GM12878 (cell line): ENCODE data around the gene FDX1. TPM values are rescaled to one million over a fixed set of nuclear protein-coding genes. Genes with fewer than 3 reads are reported as not detected.

Experiments
- ATAC-seq: fragments of 200-7000 bp; cut with Tn5 transposase; 3 replicates; pipeline ENCODE4 v1.9.1; 2020; ENCODE audit warnings: mild to moderate bottlenecking, moderate library complexity
- BruUV-seq: library from RNA; stranded (reverse); fragments of 400-500 nt; replicated peaks from 2 replicates; lab custom pipeline; 2021; lab: Mats Ljungman, UMichigan
- CTCF ChIA-PET: fragments of 300-600 bp; sonication (Branson Sonifier 250); formaldehyde crosslinking; extraction: SDS; loops from one replicate; lab custom pipeline; 2021; ENCODE audit warnings: inconsistent platforms; lab: Yijun Ruan, JAX
- POLR2A ChIA-PET: fragments of 350-600 bp; formaldehyde crosslinking; extraction: SDS; loops from one replicate; lab custom pipeline; 2021; ENCODE audit warnings: inconsistent platforms; lab: Charles Lee
- RAD21 ChIA-PET: fragments of 300-600 bp; sonication (Branson Sonifier 250); formaldehyde crosslinking; loops from one replicate; lab custom pipeline; 2023; ENCODE audit warnings: antibody characterized with exemption; ENCODE audit not compliant: unreplicated experiment; lab: Charles Lee
- SMC1A ChIA-PET: fragments of 300-600 bp; sonication (Branson Sonifier 250); formaldehyde crosslinking; loops from one replicate; lab custom pipeline; 2023; ENCODE audit not compliant: unreplicated experiment, uncharacterized antibody; lab: Charles Lee
- DNase-seq: peaks from one replicate; pipeline ENCODE4 v3.0.0-alpha.2; 2011; ENCODE audit warnings: low read depth, low spot score
- FAIRE-seq: peaks from 3 replicates; lab custom pipeline; 2011; peaks lifted over from hg19 to GRCh38; lab: Jason Lieb, UNC
- H2AFZ ChIP-seq: 2 replicates; pipeline ENCODE4 v1.6.0; 2011; ENCODE audit warnings: low read depth, low read length, control low read depth; ENCODE audit not compliant: control insufficient read depth
- H3K27ac ChIP-seq: 2 replicates; pipeline ENCODE4 v1.5.1; 2011; ENCODE audit warnings: control low read depth; ENCODE audit not compliant: control insufficient read depth, insufficient read depth
- H3K27me3 ChIP-seq, 2 experiments: replicated peaks in 1 of 2; 2 replicates each; pipeline versions ENCODE4 v1.6.0 to v1.6.1; 2011; ENCODE audit warnings: low read length in 1 of 2; ENCODE audit not compliant: control insufficient read depth in 2 of 2, insufficient read depth in 2 of 2
- H3K36me3 ChIP-seq, 2 experiments: 2 replicates each; pipeline ENCODE4 v1.5.1; 2011; ENCODE audit warnings: low read length in 1 of 2; ENCODE audit not compliant: control insufficient read depth in 2 of 2, insufficient read depth in 2 of 2
- H3K4me1 ChIP-seq: 2 replicates; pipeline ENCODE4 v1.6.1; 2011; ENCODE audit warnings: mild to moderate bottlenecking, low read length, moderate library complexity, mixed read lengths; ENCODE audit not compliant: control insufficient read depth, insufficient read depth
- H3K4me2 ChIP-seq: 2 replicates; pipeline ENCODE4 v1.6.0; 2011; ENCODE audit warnings: control low read depth; ENCODE audit not compliant: control insufficient read depth, insufficient read depth
- H3K4me3 ChIP-seq: fragments of 200-600 bp; sonication (generic); 2 replicates; pipeline ENCODE4 v1.5.1; 2016
- H3K79me2 ChIP-seq: 2 replicates; pipeline ENCODE4 v1.6.0; 2011; ENCODE audit warnings: low read length; ENCODE audit not compliant: control insufficient read depth, insufficient read depth
- H3K9ac ChIP-seq: 2 replicates; pipeline ENCODE4 v1.8.0; 2011; ENCODE audit warnings: low read length, control low read depth, mixed read lengths; ENCODE audit not compliant: control insufficient read depth, insufficient read depth
- H3K9me3 ChIP-seq: replicated peaks from 3 replicates; pipeline ENCODE4 v1.5.1; 2011; ENCODE audit warnings: mild to moderate bottlenecking, low read length; ENCODE audit not compliant: control insufficient read depth, insufficient read depth
- H4K20me1 ChIP-seq: 2 replicates; pipeline ENCODE4 v1.6.0; 2011; ENCODE audit not compliant: control insufficient read depth, insufficient read depth
- MAX ChIP-seq: IDR thresholded peaks from 2 replicates; pipeline ENCODE4 v1.6.1; 2012; ENCODE audit warnings: low read depth, low read length, improper control_type of control experiment
- NRF1 ChIP-seq: conservative IDR thresholded peaks from 2 replicates; pipeline ENCODE4 v1.6.1; 2011; ENCODE audit warnings: mild to moderate bottlenecking, low read depth, low read length, improper control_type of control experiment
- SP1 ChIP-seq: IDR thresholded peaks from one replicate; pipeline ENCODE4 v1.6.1; 2011; ENCODE audit warnings: low read depth, low read length
- TARDBP ChIP-seq: IDR thresholded peaks from 2 replicates; pipeline ENCODE4 v1.6.1; 2016; ENCODE audit warnings: borderline replicate concordance
- WGBS: methylation state at CpG from one replicate; pipeline ENCODE4 v1.1.6; 2016; ENCODE audit warnings: low lambda C conversion rate; ENCODE audit not compliant: insufficient replicate concordance, insufficient coverage; ENCODE audit errors: missing lambda C conversion rate; 5-methylcytosine and 5-hydroxymethylcytosine counted together
- in situ Hi-C: fragments of 300-500 bp; cut with MboI; formaldehyde crosslinking; loops from 9 replicates; pipeline ENCODE4 v1.14.3; 2018; ENCODE audit warnings: mixed read lengths
- intact Hi-C: fragments of 100-400 bp; cut with micrococcal nuclease; formaldehyde crosslinking; loops from one replicate; pipeline ENCODE4 v1.14.2; 2022; ENCODE audit not compliant: unreplicated experiment
- polyA plus RNA-seq, 11 experiments: library from polyadenylated mRNA; depleted of rRNA in 4 of 11; unstranded in 6 of 11; stranded (reverse) in 5 of 11; fragments of >200 nt; fragmentation: Nextera tagmentation in 4 of 11; fragmentation: Illumina TruSeq in 1 of 11; extraction: Ambion mirVana in 4 of 11; extraction: Trizol in 1 of 11; gene quantifications; 1 replicate in 1 of 11; 2 replicates in 10 of 11; pipeline versions ENCODE4 v1.2.1 to v1.2.3, GENCODE V29; 2011 to 2016; ENCODE audit warnings: inconsistent platforms in 2 of 11, missing spikeins in 2 of 11, low read depth in 1 of 11
- total RNA-seq, 4 experiments: library from RNA; depleted of rRNA in 3 of 4; stranded (reverse); fragments of >200 nt in 3 of 4; fragmentation: Illumina TruSeq in 1 of 4; extraction: Trizol in 1 of 4; gene quantifications; 2 replicates each; pipeline versions ENCODE4 v1.2.1 to v1.2.3, GENCODE V29; 2013 to 2021

The FDX1 gene
- total and polyA plus RNA-seq, 10 of the 15 experiments (the other 5 are each of a cell fraction or from before 2014, with no cell fraction given): 3.9 to 20.3 (median 8.1) TPM

GRCh38 chr11:110432713-110433392 lies 3.1 kb downstream of the FDX1 start:
- no peak overlapping the region for H3K9ac ChIP-seq
- no peak for FAIRE-seq

More at GRCh38 chr11:110432713-110433392, 3.1 kb downstream of the FDX1 start:
- ATAC-seq (no peak), DNase-seq (no peak)
- ChIA-PET SMC1A (interaction anchor here (0.5 to 7.2 kb wide), 23 partner anchors 9 to 797 kb away, joined by 3 to 113 read pairs (median 4); no protein-coding TSS in a partner anchor), POLR2A (interaction anchor here (0.6 to 1.0 kb wide), 3 partner anchors 232 to 275 kb away, joined by 4 read pairs; no protein-coding TSS in a partner anchor), CTCF (interaction anchor here (0.6 to 8.8 kb wide), 33 partner anchors 9 to 796 kb away, joined by 3 to 178 read pairs (median 4); no protein-coding TSS in a partner anchor), RAD21 (interaction anchor here (0.6 to 3.5 kb wide), 11 partner anchors 20 to 798 kb away, joined by 3 to 42 read pairs (median 4); no protein-coding TSS in a partner anchor)
- no peak for TF ChIP-seq MAX
- TF ChIP-seq TARDBP: no peak
- TF ChIP-seq NRF1: no peak
- no peak for TF ChIP-seq SP1
- no peak overlapping the region for H3K4me3 ChIP-seq
- WGBS: 84% methylated on average over 7 of the region's 7 CpGs
- no peaks in the 10 kb centered on the region for H3K36me3 ChIP-seq
- no peak overlapping the region for H3K27ac ChIP-seq
- intact Hi-C loops (loop anchor here (1.0 to 10.0 kb wide), 4 partner anchors 138 to 992 kb away; partner anchors contain the start of genes RDX and ZC3H12C), in situ Hi-C loops (loop anchor here (5.0 kb wide), 1 partner anchor 231 kb away; no protein-coding TSS in a partner anchor)
- peaks cover 32% of the 10 kb centered on the region for H3K79me2 ChIP-seq
- peaks cover 3% of the 10 kb centered on the region for H4K20me1 ChIP-seq
- no TSS peak for BruUV-seq
- peaks cover 21% of the 10 kb centered on the region for H3K4me1 ChIP-seq
- no peaks in the 10 kb centered on the region for H3K9me3 ChIP-seq
- H2AFZ ChIP-seq: no peak overlapping the region
- H3K4me2 ChIP-seq: no peak overlapping the region; the same call in 1 of the 2 replicates
- no peaks in the 10 kb centered on the region for H3K27me3 ChIP-seq
